ENCODE data around the gene KCNB1.

- TF ChIP-seq ZNF274 (IDR thresholded peaks at IDR 0.05; ENCODE audit: low read depth, low read length) (no peak), SUZ12 (IDR thresholded peaks at IDR 0.05; ENCODE audit: extremely low read depth, insufficient read depth, insufficient read length) (no peak), YY1 (IDR thresholded peaks at IDR 0.05; ENCODE audit: insufficient read depth, insufficient read length) (no peak)
Observed at GRCh38 chr20:49400904-49401303, 81.6 kb downstream of the KCNB1 start.

All from NT2/D1 (cell line).